GM12872 (cell line): ENCODE measurements around the gene MTAP.

Experiments used
- TF ChIP-seq, protein P1 (sequence below): IDR thresholded peaks from 3 replicates; pipeline ENCODE4 v1.5.1; 2011; ENCODE audit warnings: low read depth, mild to moderate bottlenecking, low read length, moderate library complexity; ENCODE audit not compliant: insufficient read depth

Gene MTAP

DNA sequence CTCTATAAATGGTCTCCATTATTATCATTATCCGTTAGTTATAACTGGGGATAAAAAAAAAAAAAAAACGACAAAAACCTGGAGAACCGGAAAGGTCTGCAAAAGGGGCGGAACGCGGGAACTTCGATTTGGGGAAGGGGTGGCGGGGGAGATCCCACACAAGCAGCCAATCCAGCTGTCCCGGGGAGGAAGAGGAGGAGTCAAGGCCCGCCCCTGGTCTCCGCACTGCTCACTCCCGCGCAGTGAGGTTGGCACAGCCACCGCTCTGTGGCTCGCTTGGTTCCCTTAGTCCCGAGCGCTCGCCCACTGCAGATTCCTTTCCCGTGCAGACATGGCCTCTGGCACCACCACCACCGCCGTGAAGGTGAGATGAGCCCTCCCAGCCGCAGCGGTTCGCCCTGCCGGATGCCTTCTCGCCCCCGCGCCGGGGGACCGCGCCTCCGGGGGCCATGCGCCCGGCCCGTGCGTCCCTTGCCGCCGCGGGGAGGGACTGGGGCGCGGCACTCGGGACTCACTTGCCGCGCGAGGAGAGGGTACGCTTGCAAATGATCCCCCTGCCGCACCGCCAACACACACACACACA lies at the start of gene MTAP:
Gene MTAP (plus strand): TSS at position 219 of the 583 bp plus-strand sequence. CDS start 113 bp downstream, at position 332.
- TF ChIP-seq, protein P1, sequence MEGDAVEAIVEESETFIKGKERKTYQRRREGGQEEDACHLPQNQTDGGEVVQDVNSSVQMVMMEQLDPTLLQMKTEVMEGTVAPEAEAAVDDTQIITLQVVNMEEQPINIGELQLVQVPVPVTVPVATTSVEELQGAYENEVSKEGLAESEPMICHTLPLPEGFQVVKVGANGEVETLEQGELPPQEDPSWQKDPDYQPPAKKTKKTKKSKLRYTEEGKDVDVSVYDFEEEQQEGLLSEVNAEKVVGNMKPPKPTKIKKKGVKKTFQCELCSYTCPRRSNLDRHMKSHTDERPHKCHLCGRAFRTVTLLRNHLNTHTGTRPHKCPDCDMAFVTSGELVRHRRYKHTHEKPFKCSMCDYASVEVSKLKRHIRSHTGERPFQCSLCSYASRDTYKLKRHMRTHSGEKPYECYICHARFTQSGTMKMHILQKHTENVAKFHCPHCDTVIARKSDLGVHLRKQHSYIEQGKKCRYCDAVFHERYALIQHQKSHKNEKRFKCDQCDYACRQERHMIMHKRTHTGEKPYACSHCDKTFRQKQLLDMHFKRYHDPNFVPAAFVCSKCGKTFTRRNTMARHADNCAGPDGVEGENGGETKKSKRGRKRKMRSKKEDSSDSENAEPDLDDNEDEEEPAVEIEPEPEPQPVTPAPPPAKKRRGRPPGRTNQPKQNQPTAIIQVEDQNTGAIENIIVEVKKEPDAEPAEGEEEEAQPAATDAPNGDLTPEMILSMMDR: no peak

- TF ChIP-seq, protein P1: no peak
Observed at GRCh38 chr9:21753523-21753922, 48.9 kb upstream of the MTAP start.

DNA sequence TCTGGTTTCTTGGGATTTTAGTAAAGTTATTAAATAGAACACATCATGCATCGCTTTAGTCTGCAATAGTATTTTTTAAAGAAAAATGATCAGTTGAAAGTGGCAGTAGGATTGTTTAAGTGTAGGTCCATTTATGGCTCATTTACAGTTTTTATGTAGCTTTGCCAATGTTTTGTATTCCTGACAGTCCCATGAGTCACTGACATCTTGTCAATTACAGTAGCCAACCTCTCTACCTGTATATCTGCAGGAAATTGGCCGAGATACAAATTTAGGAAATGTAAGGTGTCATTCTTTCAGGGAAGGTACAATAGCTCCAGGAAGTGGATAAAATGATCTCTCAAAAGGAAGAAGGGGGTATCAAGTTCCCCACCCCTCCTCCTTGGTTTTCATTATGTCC lies 47.7 kb upstream of the MTAP start:
- TF ChIP-seq, protein P1: no peak

GRCh38 chr9:21758540-21758939 lies 43.9 kb upstream of the MTAP start:
- TF ChIP-seq, protein P1: no peak

- TF ChIP-seq, protein P1: no peak
Observed at GRCh38 chr9:21761309-21761901, 41.0 kb upstream of the MTAP start.

- TF ChIP-seq, protein P1: no peak
Observed at GRCh38 chr9:21762064-21762463, 40.4 kb upstream of the MTAP start.

DNA sequence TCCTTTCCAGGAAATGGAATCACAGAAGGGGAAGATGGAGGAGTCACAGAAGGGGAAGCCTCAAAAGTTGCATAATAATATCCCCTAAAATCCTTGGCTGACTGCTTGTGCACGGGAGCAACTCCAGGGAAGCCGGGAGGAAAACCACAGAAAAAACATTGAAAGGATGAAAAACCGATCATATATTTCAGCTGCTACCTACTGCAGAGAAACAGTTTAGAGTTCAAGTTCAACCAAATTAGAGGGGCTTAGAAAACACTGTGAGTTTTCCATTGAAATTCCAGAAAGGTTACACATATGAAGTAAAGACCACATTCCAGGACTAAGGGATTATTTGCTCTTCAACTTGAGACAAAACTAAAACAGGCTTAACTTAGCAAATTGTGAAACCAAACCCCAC lies 37.6 kb upstream of the MTAP start:
- TF ChIP-seq, protein P1: no peak

GRCh38 chr9:21766096-21766495 lies 36.3 kb upstream of the MTAP start:
- TF ChIP-seq, protein P1: no peak
